GM23338 (cell line): ENCODE results near the gene ARCN1. TPM values are rescaled to one million over a fixed set of nuclear protein-coding genes. Genes with fewer than 3 reads are reported as not detected.

Experiments
- ATAC-seq: fragments of 200-7000 bp; cut with Tn5 transposase; 3 replicates; pipeline ENCODE4 v1.9.1; 2020
- DNase-seq: peaks from one replicate; pipeline ENCODE4 v3.0.0-alpha.2; 2015; ENCODE audit warnings: low spot score
- H2AFZ ChIP-seq: fragments of 200-600 bp; sonication (generic); 2 replicates; pipeline ENCODE4 v1.8.0; 2016; ENCODE audit warnings: antibody characterized with exemption, mild to moderate bottlenecking, moderate library complexity
- H3F3A ChIP-seq: fragments of 200-600 bp; sonication (generic); replicated peaks from 2 replicates; pipeline ENCODE4 v1.8.0; 2017; ENCODE audit warnings: antibody characterized with exemption, mixed run types, low read depth
- H3K27ac ChIP-seq: fragments of 200-600 bp; sonication (generic); 2 replicates; pipeline ENCODE4 v1.6.1; 2016; ENCODE audit warnings: low read depth
- H3K27me3 ChIP-seq: fragments of 200-600 bp; sonication (generic); 2 replicates; pipeline ENCODE4 v1.8.0; 2016; ENCODE audit warnings: mild to moderate bottlenecking, mixed run types, moderate library complexity; ENCODE audit not compliant: insufficient read depth
- H3K36me3 ChIP-seq: fragments of 200-600 bp; sonication (generic); 2 replicates; pipeline ENCODE4 v1.8.0; 2016; ENCODE audit warnings: mild to moderate bottlenecking; ENCODE audit not compliant: insufficient read depth
- H3K4me1 ChIP-seq: fragments of 200-600 bp; sonication (generic); 2 replicates; pipeline ENCODE4 v1.8.0; 2016; ENCODE audit warnings: mild to moderate bottlenecking, moderate library complexity; ENCODE audit not compliant: insufficient read depth
- H3K4me2 ChIP-seq: fragments of 200-600 bp; sonication (generic); 2 replicates; pipeline ENCODE4 v1.7.1; 2017; ENCODE audit warnings: mixed run types
- H3K4me3 ChIP-seq: fragments of 200-600 bp; sonication (generic); 2 replicates; pipeline ENCODE4 v1.6.1; 2016; ENCODE audit warnings: mixed run types
- H3K79me2 ChIP-seq: fragments of 200-600 bp; sonication (generic); replicated peaks from 2 replicates; pipeline ENCODE4 v1.8.0; 2017; ENCODE audit warnings: mild to moderate bottlenecking; ENCODE audit not compliant: insufficient read depth
- H3K9me2 ChIP-seq: fragments of 200-600 bp; sonication (generic); 2 replicates; pipeline ENCODE4 v1.8.0; 2017; ENCODE audit not compliant: insufficient read depth
- H4K20me1 ChIP-seq: fragments of 200-600 bp; sonication (generic); replicated peaks from 2 replicates; pipeline ENCODE4 v1.8.0; 2017; ENCODE audit warnings: mild to moderate bottlenecking; ENCODE audit not compliant: insufficient read depth
- H3K27ac Mint-ChIP-seq: 2 replicates; pipeline ENCODE4 v1.8.0; 2020; ENCODE audit warnings: inconsistent platforms, mild to moderate bottlenecking, moderate library complexity, mixed read lengths
- H3K27me3 Mint-ChIP-seq: 3 replicates; pipeline ENCODE4 v1.8.0; 2022; ENCODE audit warnings: low read depth, mild to moderate bottlenecking, moderate library complexity, mixed read lengths, inconsistent platforms; ENCODE audit not compliant: insufficient read depth, poor library complexity
- H3K36me3 Mint-ChIP-seq: 3 replicates; pipeline ENCODE4 v1.8.0; 2021; ENCODE audit warnings: low read depth, mild to moderate bottlenecking, inconsistent platforms, moderate library complexity, mixed read lengths
- H3K4me1 Mint-ChIP-seq: 3 replicates; pipeline ENCODE4 v1.8.0; 2020; ENCODE audit warnings: mild to moderate bottlenecking, inconsistent platforms, mixed read lengths
- H3K4me3 Mint-ChIP-seq: 3 replicates; pipeline ENCODE4 v1.8.0; 2021; ENCODE audit warnings: moderate library complexity, mild to moderate bottlenecking, inconsistent platforms, mixed read lengths
- H3K9me3 Mint-ChIP-seq: 3 replicates; pipeline ENCODE4 v1.8.0; 2020; ENCODE audit warnings: moderate library complexity, mild to moderate bottlenecking, inconsistent platforms, mixed read lengths
- CREB1 ChIP-seq: fragments of 250-450 bp; sonication (Bioruptor Pico); IDR thresholded peaks from 2 replicates; pipeline ENCODE4 v1.5.0; 2020; ENCODE audit warnings: low read depth, mild to moderate bottlenecking, moderate library complexity
- EZH2 ChIP-seq: fragments of 200-600 bp; sonication (generic); IDR thresholded peaks from one replicate; pipeline ENCODE4 v1.8.0; 2017; ENCODE audit warnings: antibody characterized with exemption, mild to moderate bottlenecking, low read depth; ENCODE audit not compliant: unreplicated experiment
- EZH2phosphoT487 ChIP-seq: fragments of 200-600 bp; sonication (generic); IDR thresholded peaks from one replicate; pipeline ENCODE4 v1.8.1; 2018; ENCODE audit warnings: antibody characterized with exemption; ENCODE audit not compliant: unreplicated experiment
- JUNB ChIP-seq: IDR thresholded peaks from one replicate; pipeline ENCODE4 v1.6.1; 2016; ENCODE audit warnings: antibody characterized with exemption; ENCODE audit not compliant: unreplicated experiment
- NANOG ChIP-seq: IDR thresholded peaks from 2 replicates; pipeline ENCODE4 v1.6.1; 2016; ENCODE audit warnings: antibody characterized with exemption, borderline replicate concordance
- POLR2AphosphoS5 ChIP-seq: IDR thresholded peaks from 2 replicates; pipeline ENCODE4 v1.6.1; 2016; ENCODE audit warnings: antibody characterized with exemption, low read depth
- STAT1 ChIP-seq: IDR thresholded peaks from one replicate; pipeline ENCODE4 v1.6.1; 2016; ENCODE audit warnings: antibody characterized with exemption; ENCODE audit not compliant: unreplicated experiment
- ZNF114 ChIP-seq: fragments of 250-450 bp; sonication (Bioruptor Pico); IDR thresholded peaks from 2 replicates; pipeline ENCODE4 v1.5.0; 2020; ENCODE audit warnings: mild to moderate bottlenecking, moderate library complexity
- ZNF331 ChIP-seq: fragments of 250-450 bp; sonication (Bioruptor Pico); IDR thresholded peaks from 2 replicates; pipeline ENCODE4 v1.5.0; 2020; ENCODE audit warnings: low read depth, mild to moderate bottlenecking, moderate library complexity
- polyA plus RNA-seq: library from polyadenylated mRNA; unstranded; fragments of >200 nt; fragmentation: Nextera tagmentation; extraction: Ambion mirVana; gene quantifications from 2 replicates; pipeline ENCODE4 v1.2.1, GENCODE V29; 2016
- total RNA-seq: library from RNA; depleted of rRNA; stranded (reverse); fragments of >200 nt; shearing (Covaris generic); gene quantifications from 2 replicates; pipeline ENCODE4 v1.2.3, GENCODE V29; 2014
- TF ChIP-seq, protein P1 (sequence below), 2 experiments: fragments of 200-600 bp in 1 of 2; sonication (generic) in 1 of 2; conservative IDR thresholded peaks; 2 replicates each; pipeline versions ENCODE4 v1.5.1 to v1.6.1; 2016 to 2017; ENCODE audit warnings: antibody characterized with exemption in 2 of 2, low read depth in 2 of 2, mild to moderate bottlenecking in 2 of 2, moderate library complexity in 1 of 2
- TF ChIP-seq, protein P2 (sequence below): fragments of 250-450 bp; sonication (Bioruptor Pico); IDR thresholded peaks from 2 replicates; pipeline ENCODE4 v1.5.0; 2020; ENCODE audit warnings: mild to moderate bottlenecking, moderate library complexity
- TF ChIP-seq, protein P3 (sequence below): IDR thresholded peaks from 2 replicates; pipeline ENCODE4 v1.6.1; 2016; ENCODE audit warnings: antibody characterized with exemption

Gene ARCN1
- total and polyA plus RNA-seq, 2 experiments from 2014 or later = 79.9 to 106 TPM

DNA sequence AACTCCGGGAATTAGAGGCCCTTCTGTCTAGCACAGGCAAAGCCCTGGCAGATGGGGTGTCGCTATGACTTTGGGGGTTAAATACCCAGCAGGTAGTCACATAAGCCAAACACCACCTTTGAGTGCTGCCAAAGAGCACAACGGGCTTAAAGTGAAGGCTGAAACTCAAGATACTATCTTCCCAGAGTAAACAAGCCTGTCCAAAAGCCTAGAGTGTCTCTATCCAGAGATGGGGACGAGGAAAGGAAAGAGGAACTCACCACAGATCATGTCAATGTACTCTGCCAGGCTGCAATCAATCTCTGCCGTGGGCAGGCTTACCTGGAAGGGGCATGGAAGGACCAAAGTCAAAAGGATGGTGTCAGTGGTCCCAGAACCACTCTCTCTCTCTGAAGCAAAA, 26.7 kb upstream of the ARCN1 start:
- Histone ChIP-seq H3K4me1 (no peaks in the 10 kb centered on the region), H4K20me1 (no peaks in the 10 kb centered on the region), H3K4me2 (no peak overlapping the region), H3K36me3 (no peaks in the 10 kb centered on the region), H3K9me2 (no peaks in the 10 kb centered on the region), H2AFZ (no peak overlapping the region), H3K27me3 (no peaks in the 10 kb centered on the region), H3F3A (no peaks in the 10 kb centered on the region), H3K27ac (no peak overlapping the region), H3K4me3 (no peak overlapping the region), H3K79me2 (no peaks in the 10 kb centered on the region)
- no peak for ATAC-seq
- Mint-ChIP-seq H3K4me3 (no peak overlapping the region), H3K4me1 (no peaks in the 10 kb centered on the region), H3K27ac (no peak overlapping the region), H3K36me3 (peaks cover 8% of the 10 kb centered on the region; the same call in 2 of the 3 replicates), H3K27me3 (peaks cover 2% of the 10 kb centered on the region), H3K9me3 (no peaks in the 10 kb centered on the region)
- DNase-seq = no peak
- TF ChIP-seq ZNF114 = no peak
- no peak for TF ChIP-seq POLR2AphosphoS5
- no peak for TF ChIP-seq STAT1
- TF ChIP-seq, protein P1, sequence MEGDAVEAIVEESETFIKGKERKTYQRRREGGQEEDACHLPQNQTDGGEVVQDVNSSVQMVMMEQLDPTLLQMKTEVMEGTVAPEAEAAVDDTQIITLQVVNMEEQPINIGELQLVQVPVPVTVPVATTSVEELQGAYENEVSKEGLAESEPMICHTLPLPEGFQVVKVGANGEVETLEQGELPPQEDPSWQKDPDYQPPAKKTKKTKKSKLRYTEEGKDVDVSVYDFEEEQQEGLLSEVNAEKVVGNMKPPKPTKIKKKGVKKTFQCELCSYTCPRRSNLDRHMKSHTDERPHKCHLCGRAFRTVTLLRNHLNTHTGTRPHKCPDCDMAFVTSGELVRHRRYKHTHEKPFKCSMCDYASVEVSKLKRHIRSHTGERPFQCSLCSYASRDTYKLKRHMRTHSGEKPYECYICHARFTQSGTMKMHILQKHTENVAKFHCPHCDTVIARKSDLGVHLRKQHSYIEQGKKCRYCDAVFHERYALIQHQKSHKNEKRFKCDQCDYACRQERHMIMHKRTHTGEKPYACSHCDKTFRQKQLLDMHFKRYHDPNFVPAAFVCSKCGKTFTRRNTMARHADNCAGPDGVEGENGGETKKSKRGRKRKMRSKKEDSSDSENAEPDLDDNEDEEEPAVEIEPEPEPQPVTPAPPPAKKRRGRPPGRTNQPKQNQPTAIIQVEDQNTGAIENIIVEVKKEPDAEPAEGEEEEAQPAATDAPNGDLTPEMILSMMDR (conservative IDR thresholded peaks at IDR 0.05; ENCODE audit: low read depth in 2 of 2) = no peak
- TF ChIP-seq, protein P2, sequence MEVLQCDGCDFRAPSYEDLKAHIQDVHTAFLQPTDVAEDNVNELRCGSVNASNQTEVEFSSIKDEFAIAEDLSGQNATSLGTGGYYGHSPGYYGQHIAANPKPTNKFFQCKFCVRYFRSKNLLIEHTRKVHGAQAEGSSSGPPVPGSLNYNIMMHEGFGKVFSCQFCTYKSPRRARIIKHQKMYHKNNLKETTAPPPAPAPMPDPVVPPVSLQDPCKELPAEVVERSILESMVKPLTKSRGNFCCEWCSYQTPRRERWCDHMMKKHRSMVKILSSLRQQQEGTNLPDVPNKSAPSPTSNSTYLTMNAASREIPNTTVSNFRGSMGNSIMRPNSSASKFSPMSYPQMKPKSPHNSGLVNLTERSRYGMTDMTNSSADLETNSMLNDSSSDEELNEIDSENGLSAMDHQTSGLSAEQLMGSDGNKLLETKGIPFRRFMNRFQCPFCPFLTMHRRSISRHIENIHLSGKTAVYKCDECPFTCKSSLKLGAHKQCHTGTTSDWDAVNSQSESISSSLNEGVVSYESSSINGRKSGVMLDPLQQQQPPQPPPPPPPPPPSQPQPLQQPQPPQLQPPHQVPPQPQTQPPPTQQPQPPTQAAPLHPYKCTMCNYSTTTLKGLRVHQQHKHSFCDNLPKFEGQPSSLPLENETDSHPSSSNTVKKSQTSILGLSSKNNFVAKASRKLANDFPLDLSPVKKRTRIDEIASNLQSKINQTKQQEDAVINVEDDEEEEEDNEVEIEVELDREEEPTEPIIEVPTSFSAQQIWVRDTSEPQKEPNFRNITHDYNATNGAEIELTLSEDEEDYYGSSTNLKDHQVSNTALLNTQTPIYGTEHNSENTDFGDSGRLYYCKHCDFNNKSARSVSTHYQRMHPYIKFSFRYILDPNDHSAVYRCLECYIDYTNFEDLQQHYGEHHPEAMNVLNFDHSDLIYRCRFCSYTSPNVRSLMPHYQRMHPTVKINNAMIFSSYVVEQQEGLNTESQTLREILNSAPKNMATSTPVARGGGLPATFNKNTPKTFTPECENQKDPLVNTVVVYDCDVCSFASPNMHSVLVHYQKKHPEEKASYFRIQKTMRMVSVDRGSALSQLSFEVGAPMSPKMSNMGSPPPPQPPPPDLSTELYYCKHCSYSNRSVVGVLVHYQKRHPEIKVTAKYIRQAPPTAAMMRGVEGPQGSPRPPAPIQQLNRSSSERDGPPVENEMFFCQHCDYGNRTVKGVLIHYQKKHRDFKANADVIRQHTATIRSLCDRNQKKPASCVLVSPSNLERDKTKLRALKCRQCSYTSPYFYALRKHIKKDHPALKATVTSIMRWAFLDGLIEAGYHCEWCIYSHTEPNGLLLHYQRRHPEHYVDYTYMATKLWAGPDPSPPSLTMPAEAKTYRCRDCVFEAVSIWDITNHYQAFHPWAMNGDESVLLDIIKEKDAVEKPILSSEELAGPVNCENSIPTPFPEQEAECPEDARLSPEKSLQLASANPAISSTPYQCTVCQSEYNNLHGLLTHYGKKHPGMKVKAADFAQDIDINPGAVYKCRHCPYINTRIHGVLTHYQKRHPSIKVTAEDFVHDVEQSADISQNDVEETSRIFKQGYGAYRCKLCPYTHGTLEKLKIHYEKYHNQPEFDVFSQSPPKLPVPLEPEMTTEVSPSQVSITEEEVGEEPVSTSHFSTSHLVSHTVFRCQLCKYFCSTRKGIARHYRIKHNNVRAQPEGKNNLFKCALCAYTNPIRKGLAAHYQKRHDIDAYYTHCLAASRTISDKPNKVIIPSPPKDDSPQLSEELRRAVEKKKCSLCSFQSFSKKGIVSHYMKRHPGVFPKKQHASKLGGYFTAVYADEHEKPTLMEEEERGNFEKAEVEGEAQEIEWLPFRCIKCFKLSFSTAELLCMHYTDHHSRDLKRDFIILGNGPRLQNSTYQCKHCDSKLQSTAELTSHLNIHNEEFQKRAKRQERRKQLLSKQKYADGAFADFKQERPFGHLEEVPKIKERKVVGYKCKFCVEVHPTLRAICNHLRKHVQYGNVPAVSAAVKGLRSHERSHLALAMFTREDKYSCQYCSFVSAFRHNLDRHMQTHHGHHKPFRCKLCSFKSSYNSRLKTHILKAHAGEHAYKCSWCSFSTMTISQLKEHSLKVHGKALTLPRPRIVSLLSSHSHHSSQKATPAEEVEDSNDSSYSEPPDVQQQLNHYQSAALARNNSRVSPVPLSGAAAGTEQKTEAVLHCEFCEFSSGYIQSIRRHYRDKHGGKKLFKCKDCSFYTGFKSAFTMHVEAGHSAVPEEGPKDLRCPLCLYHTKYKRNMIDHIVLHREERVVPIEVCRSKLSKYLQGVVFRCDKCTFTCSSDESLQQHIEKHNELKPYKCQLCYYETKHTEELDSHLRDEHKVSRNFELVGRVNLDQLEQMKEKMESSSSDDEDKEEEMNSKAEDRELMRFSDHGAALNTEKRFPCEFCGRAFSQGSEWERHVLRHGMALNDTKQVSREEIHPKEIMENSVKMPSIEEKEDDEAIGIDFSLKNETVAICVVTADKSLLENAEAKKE = no peak
- TF ChIP-seq ZNF331 = no peak
- TF ChIP-seq EZH2phosphoT487 = no peak
- TF ChIP-seq CREB1 (CRISPR knock-in tag) = no peak
- TF ChIP-seq JUNB = no peak
- TF ChIP-seq NANOG = no peak
- TF ChIP-seq, protein P3, sequence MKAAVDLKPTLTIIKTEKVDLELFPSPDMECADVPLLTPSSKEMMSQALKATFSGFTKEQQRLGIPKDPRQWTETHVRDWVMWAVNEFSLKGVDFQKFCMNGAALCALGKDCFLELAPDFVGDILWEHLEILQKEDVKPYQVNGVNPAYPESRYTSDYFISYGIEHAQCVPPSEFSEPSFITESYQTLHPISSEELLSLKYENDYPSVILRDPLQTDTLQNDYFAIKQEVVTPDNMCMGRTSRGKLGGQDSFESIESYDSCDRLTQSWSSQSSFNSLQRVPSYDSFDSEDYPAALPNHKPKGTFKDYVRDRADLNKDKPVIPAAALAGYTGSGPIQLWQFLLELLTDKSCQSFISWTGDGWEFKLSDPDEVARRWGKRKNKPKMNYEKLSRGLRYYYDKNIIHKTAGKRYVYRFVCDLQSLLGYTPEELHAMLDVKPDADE = no peak
- TF ChIP-seq EZH2 = no peak
